Body of pancreas (tissue), 4 donors: ENCODE results near the gene LPIN2. TPM values are rescaled to one million over a fixed set of nuclear protein-coding genes. Genes with fewer than 3 reads are reported as not detected.

Experiments used
- ATAC-seq: fragments of 150-250 bp; one replicate; pipeline ENCODE4 v1.9.1; 2016
- DNase-seq, 4 donors: peaks; one replicate each; pipeline ENCODE4 v3.0.0-alpha.2; 2019
- H3K27ac ChIP-seq, 4 donors: fragments of 200-600 bp; sonication (generic); 1 replicate in 3 of 4; 2 replicates in 1 of 4; pipeline versions ENCODE4 v1.5.1 to v1.6.1; 2016 to 2019; ENCODE audit warnings: mild to moderate bottlenecking in 1 of 4, mixed read lengths in 1 of 4, moderate library complexity in 1 of 4
- H3K27me3 ChIP-seq, 2 donors: fragments of 200-600 bp; sonication (generic); one replicate each; pipeline ENCODE4 v1.6.0; 2016; ENCODE audit warnings: mild to moderate bottlenecking in 1 of 2
- H3K36me3 ChIP-seq, 2 donors: fragments of 200-600 bp; sonication (generic); replicated peaks in 1 of 2; 2 replicates each; pipeline ENCODE4 v1.5.1; 2016; ENCODE audit warnings: low read depth in 2 of 2; ENCODE audit not compliant: insufficient read depth in 1 of 2
- H3K4me1 ChIP-seq: fragments of 200-600 bp; sonication (generic); one replicate; pipeline ENCODE4 v1.6.0; 2016
- H3K4me3 ChIP-seq, 2 donors: fragments of 200-600 bp; sonication (generic); 1 replicate in 1 of 2; 2 replicates in 1 of 2; pipeline ENCODE4 v1.5.1; 2016 to 2019
- H3K9me3 ChIP-seq, 3 donors: fragments of 200-600 bp; sonication (generic); 1 replicate in 2 of 3; 2 replicates in 1 of 3; pipeline ENCODE4 v1.5.1; 2016
- CTCF ChIP-seq, 7 experiments: fragments of 450-650 bp in 4 of 7; fragments of 200-600 bp in 3 of 7; sonication (generic) in 3 of 7; IDR thresholded peaks; one replicate each; pipeline ENCODE4 v1.5.1; 2016 to 2019; ENCODE audit warnings: antibody characterized with exemption in 7 of 7
- POLR2A ChIP-seq, 3 donors: fragments of 450-650 bp; IDR thresholded peaks; one replicate each; pipeline ENCODE4 v1.6.1; 2016; ENCODE audit warnings: antibody characterized with exemption in 3 of 3, mild to moderate bottlenecking in 2 of 3
- WGBS, 2 donors: methylation state at CpG; one replicate each; pipeline ENCODE4 v1.1.5; 2017; 5-methylcytosine and 5-hydroxymethylcytosine counted together
- intact Hi-C: fragments of 100-400 bp; cut with DNase I; formaldehyde crosslinking; loops from one replicate; pipeline ENCODE4 v1.15.1; 2023
- total RNA-seq, 2 donors: library from RNA; depleted of rRNA; stranded (reverse); fragments of >200 nt; gene quantifications; one replicate each; pipeline ENCODE4 v1.1.0, GENCODE V29; 2016

The LPIN2 gene
- total RNA-seq, 2 donors from 2014 or later: 10.9 to 35.3 TPM

GRCh38 chr18:2998644-2999043 is 14.3 kb downstream of the LPIN2 start:
- Histone ChIP-seq H3K9me3 (no peaks in the 10 kb centered on the region), H3K27ac (peak overlapping the region in 3 of 4 donors; percentile 20 to 47 (median 47)), H3K4me3 (no peak overlapping the region), H3K27me3 (no peaks in the 10 kb centered on the region), H3K4me1 (peaks cover 30% of the 10 kb centered on the region), H3K36me3 (no peaks in the 10 kb centered on the region)
- WGBS, 2 donors: 71 to 75% methylated on average over 3 of the region's 3 CpGs
- intact Hi-C loops: no loop called here
- ATAC-seq (no peak), DNase-seq (no peak)
- TF ChIP-seq CTCF (IDR thresholded peaks at IDR 0.05) (no peak), POLR2A (IDR thresholded peaks at IDR 0.05) (no peak)

GRCh38 chr18:2997846-2998564 is 14.9 kb downstream of the LPIN2 start:
- Histone ChIP-seq H3K36me3 (no peaks in the 10 kb centered on the region), H3K27ac (peak overlapping the region; percentile 19 to 47 (median 34)), H3K4me3 (no peak overlapping the region), H3K27me3 (no peaks in the 10 kb centered on the region), H3K9me3 (no peaks in the 10 kb centered on the region), H3K4me1 (peaks cover 27% of the 10 kb centered on the region)
- 47 to 69% methylated on average over 3 to 4 of the region's 4 CpGs for WGBS, 2 donors
- ATAC-seq: peak; percentile 28
- TF ChIP-seq POLR2A (IDR thresholded peaks at IDR 0.05): no peak
- TF ChIP-seq CTCF (IDR thresholded peaks at IDR 0.05): no peak
- no peak for DNase-seq
- intact Hi-C loops: no loop called here

GRCh38 chr18:2997429-2997828 is 15.5 kb downstream of the LPIN2 start:
- intact Hi-C loops: no loop called here
- no peaks in the 10 kb centered on the region for H3K36me3 ChIP-seq
- no peak for ATAC-seq
- no peak overlapping the region for H3K4me3 ChIP-seq
- peaks cover 23% of the 10 kb centered on the region for H3K4me1 ChIP-seq
- DNase-seq: no peak
- H3K27ac ChIP-seq: peak overlapping the region in 3 of 4 donors; percentile 19 to 47 (median 47)
- TF ChIP-seq POLR2A (IDR thresholded peaks at IDR 0.05) (no peak), CTCF (IDR thresholded peaks at IDR 0.05) (no peak)
- H3K27me3 ChIP-seq: no peaks in the 10 kb centered on the region
- H3K9me3 ChIP-seq: no peaks in the 10 kb centered on the region

DNA sequence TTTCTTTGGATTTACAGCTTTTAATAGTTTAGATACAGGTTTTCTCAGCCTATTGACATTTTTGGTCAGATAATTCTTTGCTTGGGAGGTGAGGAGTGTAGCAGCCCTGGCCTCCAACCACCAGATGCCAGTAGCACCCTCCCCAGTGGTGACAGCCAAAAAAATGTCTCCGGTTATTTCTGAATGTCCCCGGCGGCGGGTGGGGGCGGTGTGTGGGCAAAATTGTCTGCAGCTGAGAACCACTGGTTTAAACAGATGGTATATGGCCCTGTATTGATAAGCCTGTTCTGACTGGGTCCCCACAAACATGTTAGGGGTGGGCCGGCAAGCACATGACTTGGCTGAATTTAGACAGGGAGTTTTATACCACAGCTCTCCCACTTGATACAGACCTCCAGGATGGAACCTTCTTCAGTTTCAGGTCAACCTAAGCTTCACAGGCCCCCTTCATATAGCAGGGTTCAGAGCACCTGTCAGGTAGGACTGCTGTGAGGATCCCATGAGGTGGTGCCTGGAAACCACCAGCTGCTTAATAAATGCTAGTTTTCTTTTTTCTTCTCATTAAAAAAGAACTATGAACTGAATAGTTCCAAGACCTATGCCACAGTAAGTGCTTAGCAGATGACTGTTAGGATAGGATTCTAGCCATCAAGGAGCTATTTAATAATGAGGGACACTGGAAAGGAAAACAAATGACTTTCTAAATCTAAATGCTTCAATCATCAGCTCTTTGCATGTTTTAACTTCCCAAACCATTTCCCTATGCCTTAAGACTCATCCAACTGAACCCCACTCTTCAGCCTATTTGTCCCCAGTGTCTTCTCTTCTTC is 18.1 kb downstream of the LPIN2 start:
- H3K4me3 ChIP-seq: no peak overlapping the region
- no peaks in the 10 kb centered on the region for H3K27me3 ChIP-seq
- H3K36me3 ChIP-seq: no peaks in the 10 kb centered on the region
- H3K9me3 ChIP-seq: no peaks in the 10 kb centered on the region
- DNase-seq (peak in 2 of 4 donors; percentile 36 to 44), ATAC-seq (peak; percentile 66)
- WGBS, 2 donors: 43 to 65% methylated on average over 4 to 6 of the region's 6 CpGs
- TF ChIP-seq POLR2A (IDR thresholded peaks at IDR 0.05) (no peak), CTCF (IDR thresholded peaks at IDR 0.05) (peak in 5 of 7 experiments; percentile 7 to 32 (median 23))
- no peak overlapping the region for H3K27ac ChIP-seq
- H3K4me1 ChIP-seq: peaks cover 23% of the 10 kb centered on the region
- intact Hi-C loops: no loop called here
